T-helper 1 cell treated with Interleukin-12 subunit alpha and Interleukin-12 subunit beta and Interleukin-4 antibody, amounts not matched to agents 30 μg/mL and 1 μg/mL, for 36 hours (primary cell): Measurements from ENCODE around the gene ZCWPW1.

Experiments used
- H3K27ac Mint-ChIP-seq: one replicate; pipeline ENCODE4 v1.8.0; 2021; ENCODE audit warnings: mild to moderate bottlenecking, mixed read lengths
- H3K27me3 Mint-ChIP-seq: one replicate; pipeline ENCODE4 v1.8.0; 2021; ENCODE audit warnings: low read depth, mixed read lengths
- H3K36me3 Mint-ChIP-seq: one replicate; pipeline ENCODE4 v1.8.0; 2021; ENCODE audit warnings: low read depth, mixed read lengths
- H3K4me1 Mint-ChIP-seq: one replicate; pipeline ENCODE4 v1.8.0; 2021; ENCODE audit warnings: low read depth, mixed read lengths
- H3K4me3 Mint-ChIP-seq: one replicate; pipeline ENCODE4 v1.8.0; 2021; ENCODE audit warnings: mild to moderate bottlenecking, moderate library complexity, mixed read lengths
- H3K9me3 Mint-ChIP-seq: one replicate; pipeline ENCODE4 v1.8.0; 2021; ENCODE audit warnings: mixed read lengths

ZCWPW1 gene

GRCh38 chr7:100428199-100428966, at the start of gene ZCWPW1:
Gene ZCWPW1 (minus strand): TSS chr7:100428703. CDS start chr7:100420649, 8,054 bp downstream.
- Mint-ChIP-seq H3K27ac (peak within 1 kb of the TSS; percentile 100), H3K27me3 (peaks cover 10% of the 10 kb centered on the region), H3K9me3 (no peaks in the 10 kb centered on the region), H3K4me1 (peaks cover 30% of the 10 kb centered on the region), H3K4me3 (peak within 1 kb of the TSS; percentile 94), H3K36me3 (peaks cover 18% of the 10 kb centered on the region)

GRCh38 chr7:100477871-100478267, 49.4 kb upstream of the ZCWPW1 start:
- Mint-ChIP-seq H3K27ac (peak overlapping the region; percentile 94), H3K4me3 (peak overlapping the region; percentile 98), H3K9me3 (no peaks in the 10 kb centered on the region), H3K4me1 (peaks cover 35% of the 10 kb centered on the region), H3K36me3 (peaks cover 29% of the 10 kb centered on the region), H3K27me3 (peaks cover 3% of the 10 kb centered on the region)

GRCh38 chr7:100476903-100477870, 48.7 kb upstream of the ZCWPW1 start:
- Mint-ChIP-seq H3K27me3 (no peaks in the 10 kb centered on the region), H3K27ac (peak overlapping the region; percentile 90), H3K36me3 (peaks cover 29% of the 10 kb centered on the region), H3K9me3 (no peaks in the 10 kb centered on the region), H3K4me1 (peaks cover 29% of the 10 kb centered on the region), H3K4me3 (peak overlapping the region; percentile 97)

GRCh38 chr7:100476101-100476780, 47.7 kb upstream of the ZCWPW1 start:
- Mint-ChIP-seq H3K4me3 (peak overlapping the region; percentile 97), H3K27ac (peak overlapping the region; percentile 90), H3K36me3 (peaks cover 29% of the 10 kb centered on the region), H3K9me3 (no peaks in the 10 kb centered on the region), H3K4me1 (peaks cover 27% of the 10 kb centered on the region), H3K27me3 (no peaks in the 10 kb centered on the region)

GRCh38 chr7:100475549-100475948, 47.0 kb upstream of the ZCWPW1 start:
- H3K27me3 Mint-ChIP-seq = no peaks in the 10 kb centered on the region
- peaks cover 33% of the 10 kb centered on the region for H3K36me3 Mint-ChIP-seq
- H3K4me1 Mint-ChIP-seq = peaks cover 29% of the 10 kb centered on the region
- H3K27ac Mint-ChIP-seq = peak overlapping the region; percentile 67
- peak overlapping the region; percentile 97 for H3K4me3 Mint-ChIP-seq
- H3K9me3 Mint-ChIP-seq = no peaks in the 10 kb centered on the region

- Mint-ChIP-seq H3K27ac (peak overlapping the region; percentile 74), H3K9me3 (no peaks in the 10 kb centered on the region), H3K4me3 (no peak overlapping the region), H3K4me1 (peaks cover 29% of the 10 kb centered on the region), H3K27me3 (no peaks in the 10 kb centered on the region), H3K36me3 (peaks cover 34% of the 10 kb centered on the region)
Observed at GRCh38 chr7:100472854-100473499, 44.5 kb upstream of the ZCWPW1 start.

GRCh38 chr7:100472121-100472851, 43.8 kb upstream of the ZCWPW1 start:
- Mint-ChIP-seq H3K27ac (no peak overlapping the region), H3K4me3 (no peak overlapping the region), H3K27me3 (no peaks in the 10 kb centered on the region), H3K4me1 (peaks cover 29% of the 10 kb centered on the region), H3K9me3 (no peaks in the 10 kb centered on the region), H3K36me3 (peaks cover 34% of the 10 kb centered on the region)

- Mint-ChIP-seq H3K27me3 (no peaks in the 10 kb centered on the region), H3K27ac (peak overlapping the region; percentile 68), H3K36me3 (peaks cover 27% of the 10 kb centered on the region), H3K4me3 (no peak overlapping the region), H3K4me1 (peaks cover 21% of the 10 kb centered on the region), H3K9me3 (no peaks in the 10 kb centered on the region)
Observed at GRCh38 chr7:100471021-100471420, 42.5 kb upstream of the ZCWPW1 start.

- no peaks in the 10 kb centered on the region for H3K9me3 Mint-ChIP-seq
- peaks cover 24% of the 10 kb centered on the region for H3K36me3 Mint-ChIP-seq
- H3K4me1 Mint-ChIP-seq = peaks cover 15% of the 10 kb centered on the region
- H3K27ac Mint-ChIP-seq = no peak overlapping the region
- H3K27me3 Mint-ChIP-seq = no peaks in the 10 kb centered on the region
- no peak overlapping the region for H3K4me3 Mint-ChIP-seq
Observed at GRCh38 chr7:100469227-100470044, 40.9 kb upstream of the ZCWPW1 start.

- Mint-ChIP-seq H3K9me3 (no peaks in the 10 kb centered on the region), H3K36me3 (peaks cover 20% of the 10 kb centered on the region), H3K4me1 (peaks cover 10% of the 10 kb centered on the region), H3K4me3 (no peak overlapping the region), H3K27ac (no peak overlapping the region), H3K27me3 (no peaks in the 10 kb centered on the region)
Observed at GRCh38 chr7:100467638-100468373, 39.3 kb upstream of the ZCWPW1 start.

- H3K27me3 Mint-ChIP-seq = no peaks in the 10 kb centered on the region
- no peak overlapping the region for H3K27ac Mint-ChIP-seq
- H3K9me3 Mint-ChIP-seq = no peaks in the 10 kb centered on the region
- no peak overlapping the region for H3K4me3 Mint-ChIP-seq
- peaks cover 21% of the 10 kb centered on the region for H3K36me3 Mint-ChIP-seq
- peaks cover 9% of the 10 kb centered on the region for H3K4me1 Mint-ChIP-seq
Observed at GRCh38 chr7:100466653-100467605, 38.4 kb upstream of the ZCWPW1 start.
